HG02588 (cell line): ENCODE measurements around the gene CAMKK2.
"Not testable (repeated sequence)": the region's sequence is repeated elsewhere in the genome, so short reads cannot be mapped to it uniquely, and the experiment has no call there.

Experiments
- ATAC-seq: cut with Tn5 transposase; IDR thresholded peaks from one replicate; pipeline ENCODE4 v1.9.1; 2021; ENCODE audit warnings: mild to moderate bottlenecking, moderate library complexity; ENCODE audit not compliant: unreplicated experiment

Gene CAMKK2

DNA sequence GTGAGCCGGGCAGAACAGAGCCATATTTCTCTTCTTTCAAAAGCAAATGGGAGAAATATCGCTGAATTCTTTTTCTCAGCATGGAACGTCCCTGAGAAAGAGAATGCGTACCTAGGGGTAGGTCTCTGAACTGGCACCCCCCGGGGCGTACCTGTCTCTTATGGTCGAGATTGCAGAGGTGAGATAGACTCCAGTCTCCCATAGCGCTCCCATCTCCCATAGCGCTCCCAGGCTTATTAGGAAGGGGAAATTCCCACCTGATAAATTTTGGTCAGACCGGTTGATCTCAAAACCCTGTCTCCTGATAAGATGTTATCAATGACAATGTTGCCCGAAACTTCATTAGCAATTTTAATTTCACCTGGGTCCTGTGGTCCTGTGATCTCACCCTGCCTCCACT lies 16.0 kb downstream of the CAMKK2 start:
- not testable (repeated sequence) for ATAC-seq

DNA sequence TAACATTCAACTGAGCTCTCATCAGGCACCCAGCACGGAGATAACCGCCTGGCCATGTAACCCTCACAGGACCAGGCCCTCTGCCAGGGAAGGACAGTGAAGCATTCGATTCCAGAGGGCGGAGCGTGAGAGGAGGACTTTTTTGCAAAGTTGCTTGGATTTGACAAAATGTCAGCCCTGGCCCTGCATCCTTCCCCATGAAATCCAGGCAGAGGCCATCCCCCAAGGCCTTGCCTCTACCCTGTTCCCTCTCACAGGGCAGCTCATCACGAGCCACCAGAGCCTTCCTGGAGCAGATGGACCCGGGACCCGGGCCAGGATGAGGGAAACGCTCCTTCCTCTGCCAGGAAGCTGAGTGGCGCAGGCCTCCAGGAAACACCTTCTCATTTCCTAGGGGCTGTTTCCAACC lies 17.0 kb downstream of the CAMKK2 start:
- ATAC-seq = no peak

DNA sequence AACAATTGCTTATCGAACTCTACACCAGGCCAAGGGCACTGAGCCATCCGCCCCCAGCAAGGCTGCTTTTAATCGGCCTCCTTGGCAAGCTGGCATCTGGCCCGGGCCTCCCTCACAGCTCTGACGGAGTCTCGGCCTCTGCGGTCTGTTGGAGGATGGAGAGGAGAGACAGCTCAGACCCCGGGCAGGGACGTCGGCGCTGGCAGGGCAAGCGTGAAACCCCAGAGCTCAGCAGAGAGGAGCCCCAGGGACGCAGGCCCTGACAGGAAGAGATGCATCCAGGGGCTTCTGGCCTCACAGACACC lies 17.5 kb downstream of the CAMKK2 start:
- no peak for ATAC-seq

DNA sequence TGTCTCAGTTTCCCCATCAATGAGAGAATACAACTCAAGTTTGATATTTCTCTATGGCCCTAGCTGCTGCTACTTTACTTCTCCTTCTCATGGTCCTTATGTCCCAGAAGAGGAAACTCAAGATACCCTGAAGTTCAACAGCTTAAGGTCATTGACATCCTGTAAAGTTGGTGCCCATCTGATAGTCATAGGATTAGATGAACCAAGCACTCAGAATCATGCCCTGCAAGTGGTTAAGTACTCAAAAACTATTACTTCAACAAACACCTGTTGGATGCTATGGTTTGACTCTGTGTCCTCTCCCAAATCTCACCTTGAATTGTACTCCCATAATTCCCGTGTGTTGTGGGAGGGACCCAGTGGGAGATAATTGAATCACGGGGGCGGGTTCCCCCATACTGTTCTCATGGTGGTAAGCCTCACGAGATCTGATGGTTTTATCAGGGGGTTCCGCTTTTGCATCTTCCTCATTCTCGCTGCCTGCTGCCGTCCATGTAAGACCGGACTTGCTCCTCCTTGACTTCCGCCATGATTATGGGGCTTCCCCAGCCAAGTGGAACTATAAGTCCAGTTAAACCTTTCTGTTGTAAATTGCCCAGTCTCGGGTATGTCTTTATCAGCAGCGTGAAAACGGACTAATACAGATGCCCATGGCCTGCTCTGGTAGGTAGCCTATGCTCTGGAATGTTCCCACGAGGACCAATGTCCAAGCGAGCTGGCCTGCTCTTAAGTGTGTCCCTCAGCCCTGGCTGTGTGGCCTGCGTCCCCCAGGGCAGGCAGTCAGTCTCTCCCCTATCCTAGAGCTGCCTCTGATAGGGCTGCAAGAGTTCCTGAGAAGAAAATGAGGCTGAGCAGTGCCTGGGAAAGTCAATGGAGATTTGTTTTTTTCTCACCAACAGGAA lies 18.1 kb downstream of the CAMKK2 start:
- no peak for ATAC-seq

DNA sequence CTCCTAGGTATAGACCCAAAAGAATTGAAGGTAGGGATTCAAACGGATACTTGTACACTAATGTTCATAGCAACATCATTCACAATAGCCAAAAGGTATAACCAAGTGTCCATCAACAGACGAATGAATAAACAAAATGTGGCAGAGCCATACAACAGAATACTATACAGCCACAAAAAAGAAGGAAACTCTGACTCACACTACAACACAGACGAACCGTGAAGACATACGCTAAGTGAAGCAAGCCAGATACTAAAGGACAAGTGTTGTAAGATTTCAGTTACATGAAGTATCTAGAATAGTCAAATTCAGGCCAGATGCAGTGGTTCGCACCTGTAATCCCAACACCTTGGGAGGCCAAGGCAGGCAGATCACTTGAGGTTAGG lies 19.1 kb downstream of the CAMKK2 start:
- ATAC-seq = no peak

DNA sequence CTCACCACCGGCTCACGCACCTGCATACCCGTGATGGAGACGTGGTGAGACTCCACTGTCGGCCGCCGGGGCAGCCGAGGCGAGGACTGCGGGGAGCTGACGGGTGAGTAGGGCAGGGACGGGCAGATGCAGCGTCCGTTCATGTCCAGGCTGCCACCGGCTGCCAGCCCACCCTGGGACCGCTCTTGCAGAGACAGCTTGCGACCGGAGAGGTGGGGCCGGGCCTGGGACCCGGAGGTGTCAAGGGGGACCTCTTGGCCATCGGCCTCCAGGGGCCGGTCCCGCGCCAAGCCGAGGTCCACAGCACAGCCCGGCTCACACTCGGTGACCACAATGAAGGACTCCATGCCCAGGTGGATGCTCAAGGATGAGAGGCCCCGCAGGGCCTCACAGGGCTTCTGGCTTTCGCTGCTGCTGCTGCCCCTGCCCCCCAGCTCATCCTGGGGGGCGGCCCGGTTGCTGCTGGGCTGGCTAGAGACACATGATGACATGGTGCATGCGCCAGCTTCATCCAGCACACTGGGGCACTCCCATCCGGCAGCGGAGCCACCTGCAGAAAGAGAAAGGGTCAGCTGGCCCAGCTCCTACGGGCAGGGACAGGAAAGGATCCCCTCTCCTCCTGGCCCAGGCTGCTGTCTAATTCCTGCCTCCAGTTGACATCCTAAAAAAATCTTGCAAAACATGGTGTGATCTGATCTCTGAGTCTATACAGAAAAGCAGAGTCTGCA lies 22.3 kb downstream of the CAMKK2 start:
- no peak for ATAC-seq

DNA sequence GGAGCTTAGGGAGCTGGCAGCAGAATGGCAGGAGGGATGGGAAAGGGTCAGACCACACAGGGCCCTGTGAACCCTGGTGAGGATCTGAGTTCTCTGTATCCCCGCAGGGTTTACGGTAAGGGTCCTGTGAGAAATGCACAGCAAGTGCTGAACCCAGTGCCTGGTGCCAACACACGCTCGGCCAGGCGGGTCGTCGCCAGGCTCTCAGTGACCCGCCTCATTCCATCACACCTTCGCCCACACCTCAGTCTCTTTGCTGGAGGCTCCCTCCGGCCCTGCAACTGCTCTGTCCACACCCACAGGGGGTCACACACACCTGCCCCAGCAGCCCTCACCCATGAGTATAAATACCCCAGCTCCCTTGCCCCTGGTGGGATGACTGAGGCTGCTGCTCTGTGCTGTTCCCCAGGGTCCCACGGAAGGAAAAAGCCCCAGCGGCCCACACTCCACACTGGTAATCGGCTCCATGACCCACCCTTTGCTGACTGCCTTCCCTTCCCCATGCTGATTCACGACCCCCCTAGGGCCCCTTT lies 23.1 kb downstream of the CAMKK2 start:
- no peak for ATAC-seq

DNA sequence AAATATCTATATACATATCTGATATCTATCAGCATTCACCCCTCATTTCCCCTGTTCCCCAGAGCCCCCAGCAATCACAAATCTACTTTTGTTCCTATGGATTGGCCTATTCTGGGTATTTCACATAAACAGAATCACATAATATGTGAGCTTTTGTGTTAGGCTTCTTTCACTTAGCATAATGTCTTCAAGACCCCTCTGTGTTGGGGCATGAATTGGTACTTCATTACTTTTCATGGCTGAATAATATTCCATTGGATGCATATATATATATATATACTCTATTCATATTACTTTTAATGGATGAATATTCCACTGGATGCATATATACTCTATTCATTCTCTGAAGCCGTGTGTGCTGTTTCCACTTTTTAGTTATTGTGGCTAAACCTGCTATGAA lies 28.7 kb downstream of the CAMKK2 start:
- ATAC-seq = no peak

DNA sequence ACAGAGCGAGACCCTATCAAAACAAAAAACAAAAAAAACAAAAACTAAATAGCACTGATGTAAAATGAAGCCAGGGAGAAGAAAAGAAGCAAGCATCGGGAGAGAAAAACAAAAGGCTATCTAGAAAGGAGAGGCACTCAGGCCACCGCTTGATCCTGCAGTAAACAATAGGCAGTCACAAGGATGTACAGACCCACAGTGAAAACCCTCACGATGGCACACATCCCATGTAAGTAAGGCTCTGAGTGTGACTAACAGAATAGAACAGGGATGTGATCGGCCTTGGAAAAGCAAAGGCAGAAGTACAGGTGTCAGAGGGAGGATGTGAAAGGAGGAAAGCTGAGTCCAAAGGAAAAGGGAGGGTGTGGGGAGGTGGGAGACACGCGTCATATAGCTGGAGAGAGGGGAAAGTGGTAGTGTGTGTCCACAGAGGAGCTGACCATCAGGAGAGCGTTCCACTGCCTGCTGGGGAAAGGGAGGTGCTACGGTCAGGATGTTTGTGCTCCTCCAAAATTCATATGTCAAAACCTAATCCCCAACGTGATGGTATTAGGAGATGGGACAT lies 31.5 kb downstream of the CAMKK2 start:
- no peak for ATAC-seq

DNA sequence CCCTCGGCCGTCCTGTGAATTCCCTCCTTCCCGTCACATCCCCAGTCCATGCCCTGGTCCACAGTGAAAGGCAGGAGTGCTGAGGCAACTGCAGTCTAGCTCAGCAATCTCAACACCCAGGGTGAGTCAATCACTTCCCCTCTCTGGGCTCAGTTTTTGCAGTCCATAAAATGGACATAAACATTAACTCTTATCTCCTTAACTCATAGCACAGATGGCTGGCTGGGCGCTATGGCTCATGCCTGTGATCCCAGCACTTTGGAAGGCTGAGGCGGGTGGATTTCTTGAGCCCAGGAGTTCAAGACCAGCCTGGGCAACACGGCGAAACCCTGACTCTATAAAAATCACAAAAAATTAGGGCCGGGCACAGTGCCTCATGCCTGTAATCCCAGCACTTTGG lies 32.4 kb downstream of the CAMKK2 start:
- no peak for ATAC-seq

DNA sequence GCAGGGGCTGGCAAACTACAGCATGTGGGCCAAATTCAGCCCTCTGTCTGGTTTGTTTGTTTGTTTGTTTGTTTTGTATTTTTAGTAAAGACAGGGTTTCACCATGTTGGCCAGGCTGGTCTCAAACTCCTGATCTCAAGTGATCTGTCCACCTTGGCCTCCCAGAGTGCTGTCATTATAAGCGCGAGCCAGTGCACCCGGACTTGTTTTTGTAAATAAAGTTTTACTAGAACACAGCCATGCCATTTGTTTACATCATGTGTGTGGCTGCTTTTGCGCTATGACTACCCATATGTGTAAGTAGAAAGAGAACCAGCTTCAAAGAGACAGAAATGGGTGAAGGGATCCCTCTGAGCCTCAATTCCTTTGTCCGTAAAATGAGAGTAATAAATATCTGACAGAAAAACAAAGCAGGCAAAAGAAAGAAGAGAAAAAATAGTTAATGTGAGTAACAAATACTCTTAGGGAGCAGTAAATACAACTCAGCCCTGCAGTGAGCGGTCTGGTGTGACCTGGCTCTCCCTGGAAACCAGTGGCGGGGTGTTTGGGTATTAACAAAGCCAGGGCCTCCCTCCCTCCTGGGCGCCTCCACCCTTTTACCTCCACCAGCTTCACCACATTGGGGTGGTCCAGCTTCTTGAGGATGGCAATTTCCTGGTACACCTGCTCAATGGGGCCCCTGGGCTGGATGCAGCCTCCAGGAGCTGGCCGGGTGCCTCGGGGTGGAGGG lies 33.1 kb downstream of the CAMKK2 start:
- ATAC-seq = no peak

DNA sequence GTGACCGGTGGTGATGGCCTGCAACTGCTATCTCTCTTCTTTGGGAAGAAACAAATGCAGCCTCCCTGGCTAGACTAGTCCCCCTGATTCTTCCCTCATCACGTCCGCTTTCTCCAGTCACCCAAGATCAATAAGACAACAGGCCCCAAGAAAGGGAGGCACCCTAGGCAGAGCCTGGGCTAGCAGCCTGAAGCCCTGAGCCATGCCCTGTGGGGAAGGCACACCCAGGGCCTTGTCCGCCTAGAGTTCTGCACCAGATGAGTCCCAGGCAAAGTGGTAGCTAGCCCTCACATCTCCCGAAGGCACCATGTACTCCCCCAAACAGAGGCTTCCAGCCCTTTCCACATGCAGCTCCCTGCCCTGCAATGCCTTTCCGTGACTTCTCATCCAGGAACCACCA lies 35.1 kb downstream of the CAMKK2 start:
- ATAC-seq = no peak

DNA sequence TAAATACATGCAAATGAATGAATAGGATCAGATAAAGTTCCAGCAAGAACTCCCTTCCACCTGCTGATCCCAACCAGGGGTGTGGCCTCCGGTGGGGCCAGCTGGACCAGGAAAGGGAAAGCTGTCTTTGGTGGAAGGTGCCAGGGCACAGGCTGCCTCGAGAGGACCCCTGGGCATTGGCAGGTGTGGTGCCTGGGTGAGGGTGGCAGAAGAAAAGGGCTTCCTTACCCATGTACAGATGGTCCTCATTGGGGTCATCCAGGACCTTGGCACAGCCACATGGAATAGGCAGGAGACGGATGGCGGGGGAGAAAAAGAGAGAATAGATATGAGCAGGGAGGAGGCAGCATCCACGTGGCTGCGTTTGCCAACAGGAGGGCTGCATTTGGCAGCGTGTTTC lies 36.4 kb downstream of the CAMKK2 start:
- ATAC-seq = no peak

DNA sequence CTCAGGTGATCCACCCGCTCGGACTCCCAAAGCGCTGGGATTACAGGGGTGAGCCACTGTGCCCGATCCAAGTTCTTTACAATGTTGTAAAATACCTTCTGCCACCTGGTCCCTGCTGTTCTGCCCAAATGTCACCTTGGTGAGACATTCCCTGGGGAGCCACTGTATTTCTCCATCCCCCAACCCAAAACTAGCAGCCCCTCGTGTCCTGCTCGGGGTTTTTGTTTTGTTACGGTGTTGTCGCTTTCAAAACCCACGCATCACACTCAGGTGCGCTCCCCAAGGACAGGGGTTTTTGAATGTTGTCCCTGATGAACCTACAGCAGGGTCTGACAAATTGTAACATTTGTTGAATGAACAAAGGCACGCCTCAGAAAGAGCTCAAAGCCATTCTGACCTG lies 37.4 kb downstream of the CAMKK2 start:
- ATAC-seq = no peak

DNA sequence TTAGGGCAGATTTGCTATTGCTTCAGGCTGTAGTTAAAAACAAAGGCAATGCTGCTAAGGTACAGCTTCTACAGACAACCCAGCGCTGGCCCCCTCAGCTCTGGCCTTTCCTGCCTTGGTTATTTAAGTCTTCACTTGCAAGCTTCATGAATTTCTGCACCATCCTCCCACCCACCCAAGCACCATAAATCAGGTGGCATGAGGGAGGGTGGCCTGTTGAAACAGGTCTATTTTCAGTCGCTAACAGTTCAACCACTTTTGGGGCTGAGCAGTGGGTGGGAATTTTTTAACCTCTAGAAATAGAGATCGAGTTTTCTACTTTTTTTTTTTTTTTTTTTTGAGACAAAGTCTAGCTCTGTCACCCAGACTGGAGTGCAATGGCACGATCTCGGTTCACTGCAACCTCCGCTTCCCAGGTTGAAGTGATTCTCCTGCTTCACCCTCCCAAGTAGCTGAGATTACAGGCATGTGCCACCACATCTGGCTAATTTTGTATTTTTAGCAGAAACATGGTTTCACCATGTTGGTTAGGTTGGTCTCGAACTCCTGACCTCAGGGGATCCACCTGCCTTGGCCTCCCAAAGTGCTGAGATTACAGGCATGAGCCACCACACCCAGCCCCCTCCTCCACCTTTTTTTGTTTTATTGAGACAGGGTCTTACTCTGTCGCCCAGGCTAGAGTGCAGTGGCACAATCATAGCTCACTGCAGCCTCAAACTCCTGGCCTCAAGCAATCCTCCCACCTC lies 38.6 kb downstream of the CAMKK2 start:
- ATAC-seq = not testable (repeated sequence)

DNA sequence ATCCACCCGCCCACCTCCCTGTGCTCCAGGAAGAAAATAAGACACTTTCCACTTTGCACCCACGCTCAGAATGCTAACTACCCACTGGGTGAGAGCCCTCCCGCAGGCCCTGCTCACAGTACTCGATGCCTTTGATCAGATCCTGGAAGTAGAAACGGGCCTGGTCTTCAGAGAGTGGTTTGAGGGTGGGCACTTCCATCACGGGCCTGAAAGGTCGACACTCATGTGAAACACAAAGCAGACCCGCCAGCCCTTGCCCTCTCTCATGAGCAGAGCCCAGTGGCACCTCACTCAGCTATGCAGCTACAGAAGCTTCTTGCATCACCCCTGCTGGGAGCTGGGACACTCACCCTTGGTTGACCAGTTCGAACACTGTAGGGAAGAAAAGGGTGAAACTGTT lies 41.1 kb downstream of the CAMKK2 start:
- no peak for ATAC-seq

DNA sequence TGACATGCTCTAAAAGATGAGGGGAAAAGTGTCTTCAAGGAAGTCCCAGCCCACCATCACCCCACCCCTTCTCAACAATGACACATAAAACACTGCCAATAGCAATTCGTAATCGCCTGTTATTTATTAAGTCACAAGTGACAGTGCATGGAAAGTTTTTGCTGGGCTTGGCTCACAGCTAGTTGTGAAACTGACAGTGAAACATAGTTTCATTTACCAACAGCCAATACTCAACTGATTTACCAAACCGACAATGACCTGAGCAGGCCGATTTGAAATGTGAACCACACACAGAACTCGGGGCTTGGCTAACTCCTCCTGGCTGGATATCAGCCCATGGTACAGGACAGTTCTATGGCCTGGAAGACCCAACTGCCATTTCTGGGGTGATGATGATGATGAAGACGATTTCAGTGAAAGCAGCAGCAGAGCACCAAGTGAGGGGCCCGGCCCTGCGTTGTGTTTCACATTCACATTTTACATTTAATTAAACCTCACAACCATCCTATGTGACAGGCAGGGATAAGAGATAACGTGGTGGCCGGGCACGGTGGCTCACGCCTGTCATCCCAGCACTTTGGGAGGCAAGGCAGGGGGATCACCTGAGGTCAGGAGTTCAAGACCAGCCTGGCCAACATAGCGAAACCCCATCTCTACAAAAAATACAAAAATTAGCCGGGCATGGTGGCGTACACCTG lies 42.7 kb downstream of the CAMKK2 start:
- no peak for ATAC-seq

DNA sequence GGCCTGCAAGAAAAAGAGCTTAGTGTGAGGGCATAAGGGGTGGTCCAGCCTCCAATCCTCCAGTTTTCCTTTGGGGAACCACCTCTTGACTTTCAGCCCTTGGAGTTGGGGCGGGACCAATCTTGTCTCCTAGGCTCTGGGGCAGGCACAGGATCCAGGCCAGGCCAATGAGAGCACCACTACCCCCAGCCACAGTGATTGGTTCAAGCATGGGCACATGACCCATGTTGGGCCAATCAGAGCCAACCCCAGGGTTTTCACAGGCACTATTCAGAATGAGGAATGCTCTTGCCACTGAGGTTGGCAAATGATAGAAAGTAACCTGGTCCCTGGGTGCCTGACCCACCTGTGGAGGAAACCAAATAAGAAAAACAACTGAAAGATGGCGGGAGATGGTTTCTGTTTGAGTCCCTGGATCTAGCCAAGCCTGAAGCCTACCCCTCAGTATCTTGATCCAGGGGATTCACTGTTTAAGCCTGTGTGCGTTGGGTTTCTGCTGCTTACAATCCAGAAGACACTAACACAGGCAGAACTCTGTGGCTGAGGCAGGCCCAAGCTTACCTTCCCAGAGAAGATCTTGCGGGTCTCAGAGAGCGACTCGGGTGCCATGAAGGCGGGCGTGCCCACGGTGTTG lies 43.7 kb downstream of the CAMKK2 start:
- no peak for ATAC-seq

DNA sequence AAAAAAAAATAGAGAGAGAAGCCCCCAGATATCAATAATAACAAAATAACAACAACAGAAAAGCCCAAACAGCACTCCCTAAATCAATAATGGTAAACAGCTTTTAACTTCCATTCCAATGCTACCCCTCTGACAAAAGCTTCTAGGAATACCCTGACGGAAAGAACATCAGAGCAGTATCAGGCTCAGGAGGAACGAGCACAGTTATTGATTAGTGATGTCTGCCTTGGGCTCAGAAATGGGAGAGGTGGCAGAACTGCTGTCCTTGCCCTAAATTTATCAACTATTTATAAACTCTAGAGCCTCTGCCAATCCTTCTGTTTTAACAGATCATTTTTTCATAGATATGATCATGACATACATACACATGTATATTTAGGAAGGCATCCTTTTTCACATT lies 44.7 kb downstream of the CAMKK2 start:
- no peak for ATAC-seq
